Activated CD4-positive, alpha-beta T cell treated with anti-CD3 and anti-CD28 coated beads, Interleukin-2, amount 10 ng/mL, durations not matched to agents 7 days and 5 days (primary cell): ENCODE measurements around the gene RAB42. TPM values are rescaled to one million over a fixed set of nuclear protein-coding genes. Genes with fewer than 3 reads are reported as not detected.

ENCODE experiments used
- CTCF ChIA-PET: fragments of 350-600 bp; sonication (Branson Sonifier 250); formaldehyde crosslinking; loops from one replicate; lab custom pipeline; 2021; ENCODE audit warnings: antibody characterized with exemption; lab: Charles Lee
- POLR2A ChIA-PET: fragments of 350-600 bp; sonication (Branson Sonifier 250); formaldehyde crosslinking; loops from one replicate; lab custom pipeline; 2021; ENCODE audit warnings: antibody characterized with exemption; lab: Charles Lee
- DNase-seq: peaks from one replicate; pipeline ENCODE4 v3.0.0-alpha.2; 2020
- H3K27ac Mint-ChIP-seq: one replicate; pipeline ENCODE4 v1.8.0; 2021; ENCODE audit warnings: mild to moderate bottlenecking, moderate library complexity, mixed read lengths
- H3K27me3 Mint-ChIP-seq: one replicate; pipeline ENCODE4 v1.8.0; 2021; ENCODE audit warnings: mixed read lengths
- H3K36me3 Mint-ChIP-seq: one replicate; pipeline ENCODE4 v1.8.0; 2021; ENCODE audit warnings: low read depth, mixed read lengths
- H3K4me1 Mint-ChIP-seq: one replicate; pipeline ENCODE4 v1.8.0; 2021; ENCODE audit warnings: mixed read lengths
- H3K4me3 Mint-ChIP-seq: one replicate; pipeline ENCODE4 v1.8.0; 2021; ENCODE audit warnings: mild to moderate bottlenecking, moderate library complexity, mixed read lengths
- H3K9me3 Mint-ChIP-seq: one replicate; pipeline ENCODE4 v1.8.0; 2021; ENCODE audit warnings: mixed read lengths
- total RNA-seq, 2 experiments: library from RNA; stranded (reverse); gene quantifications; one replicate each; pipeline ENCODE4 v1.2.3, GENCODE V29; 2021

RAB42 gene
- total RNA-seq, 2 experiments from 2014 or later, result not detected

DNA sequence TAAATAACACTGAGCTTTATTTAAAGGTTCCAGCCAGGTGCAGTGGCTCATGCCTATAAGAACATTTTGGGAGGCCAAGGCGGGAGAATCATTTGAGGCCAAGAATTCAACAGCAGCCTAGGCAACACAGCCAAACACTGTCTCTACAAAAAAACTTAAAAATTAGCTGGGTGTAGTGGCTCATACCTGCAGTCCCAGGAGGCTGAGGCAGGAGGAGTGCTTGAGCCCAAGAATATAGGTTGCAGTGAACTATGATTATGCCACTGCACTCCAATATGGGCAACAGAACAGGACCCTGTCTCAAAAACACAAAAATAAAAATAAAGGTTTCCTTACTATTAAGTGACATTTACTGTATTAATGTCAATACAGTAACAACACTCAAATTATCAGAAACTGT lies 48.7 kb downstream of the RAB42 start:
- H3K4me3 Mint-ChIP-seq, result peak overlapping the region; percentile 93
- CTCF ChIA-PET, result interaction anchor here (0.9 to 4.1 kb wide), 3 partner anchors 9 to 95 kb away, joined by 3 to 24 read pairs (median 3); partner anchors contain the start of gene YTHDF2
- POLR2A ChIA-PET, result interaction anchor here (1.2 kb wide), 1 partner anchor 61 kb away, joined by 4 read pairs; no protein-coding TSS in a partner anchor
- peaks cover 33% of the 10 kb centered on the region for H3K4me1 Mint-ChIP-seq
- H3K9me3 Mint-ChIP-seq, result no peaks in the 10 kb centered on the region
- H3K36me3 Mint-ChIP-seq, result peaks cover 8% of the 10 kb centered on the region
- peak; percentile 57 for DNase-seq
- no peaks in the 10 kb centered on the region for H3K27me3 Mint-ChIP-seq
- peak overlapping the region; percentile 98 for H3K27ac Mint-ChIP-seq

DNA sequence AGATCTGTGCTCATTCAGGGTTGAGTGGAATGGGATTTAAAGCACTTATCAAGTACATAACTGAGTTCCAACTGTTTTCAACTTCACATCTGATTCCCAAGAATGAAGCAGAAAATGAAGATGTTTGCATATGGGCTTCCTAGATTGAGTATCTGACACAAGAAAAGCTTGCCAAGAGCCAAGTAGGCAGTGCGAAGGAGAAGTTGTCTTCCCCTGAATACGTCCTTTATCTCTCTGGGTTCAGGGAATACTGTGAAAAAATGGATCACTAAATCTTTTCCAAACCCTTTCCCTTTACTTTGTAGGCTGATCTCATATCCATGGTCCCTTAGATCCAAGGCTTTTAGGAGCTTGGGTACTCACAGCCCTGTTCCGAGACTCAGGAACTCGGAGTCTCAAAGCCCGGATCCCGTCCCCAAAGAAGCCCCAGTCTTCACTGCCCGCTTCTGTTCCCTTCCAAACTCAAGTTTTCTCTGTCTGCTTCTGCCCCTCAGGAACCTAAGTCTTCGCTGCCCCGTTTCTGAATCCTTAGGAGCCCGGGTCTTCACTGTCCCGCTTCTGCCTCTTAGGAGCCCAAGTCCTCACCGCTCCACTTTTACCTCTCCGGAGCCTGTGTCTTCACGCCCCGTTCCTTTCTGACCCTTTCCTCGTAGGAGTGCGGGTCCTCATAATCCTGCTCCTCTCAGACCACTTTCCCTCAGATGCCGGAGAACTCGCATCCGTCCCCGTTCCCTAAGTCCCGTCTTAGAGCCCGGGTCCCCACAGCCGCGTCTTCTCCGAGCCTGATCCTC lies 50.2 kb downstream of the RAB42 start:
- Mint-ChIP-seq H3K27me3 (no peaks in the 10 kb centered on the region), H3K36me3 (peaks cover 8% of the 10 kb centered on the region), H3K4me1 (peaks cover 38% of the 10 kb centered on the region), H3K4me3 (peak overlapping the region; percentile 93), H3K27ac (peak overlapping the region; percentile 98), H3K9me3 (no peaks in the 10 kb centered on the region)
- CTCF ChIA-PET, result interaction anchor here (0.6 to 4.1 kb wide), 4 partner anchors 9 to 94 kb away, joined by 3 to 24 read pairs (median 4); partner anchors contain the start of gene YTHDF2
- POLR2A ChIA-PET, result interaction anchor here (0.6 to 1.0 kb wide), 8 partner anchors 26 to 480 kb away, joined by 3 to 13 read pairs (median 4); partner anchors contain the start of genes EPB41, GMEB1 and YTHDF2
- no peak for DNase-seq

GRCh38 chr1:28642847-28643635 lies 51.0 kb downstream of the RAB42 start, which contains the start of gene TAF12:
Gene TAF12, minus strand, starts transcription at chr1:28643067. Its CDS starts 20,986 bp downstream, at chr1:28622081.
- ChIA-PET CTCF (interaction anchor here (0.7 to 4.1 kb wide), 10 partner anchors 10 to 1422 kb away, joined by 3 to 24 read pairs (median 4); partner anchors contain the start of genes GMEB1, SRSF4 and YTHDF2), POLR2A (interaction anchor here (0.6 to 1.0 kb wide), 6 partner anchors 25 to 271 kb away, joined by 3 to 13 read pairs (median 4); partner anchors contain the start of genes EPB41, GMEB1 and YTHDF2)
- peaks cover 46% of the 10 kb centered on the region for H3K4me1 Mint-ChIP-seq
- H3K27me3 Mint-ChIP-seq, result no peaks in the 10 kb centered on the region
- peak within 1 kb of the TSS; percentile 98 for H3K27ac Mint-ChIP-seq
- H3K9me3 Mint-ChIP-seq, result no peaks in the 10 kb centered on the region
- H3K36me3 Mint-ChIP-seq, result peaks cover 8% of the 10 kb centered on the region
- peak within 1 kb of the TSS; percentile 93 for H3K4me3 Mint-ChIP-seq
- peak; percentile 93 for DNase-seq

DNA sequence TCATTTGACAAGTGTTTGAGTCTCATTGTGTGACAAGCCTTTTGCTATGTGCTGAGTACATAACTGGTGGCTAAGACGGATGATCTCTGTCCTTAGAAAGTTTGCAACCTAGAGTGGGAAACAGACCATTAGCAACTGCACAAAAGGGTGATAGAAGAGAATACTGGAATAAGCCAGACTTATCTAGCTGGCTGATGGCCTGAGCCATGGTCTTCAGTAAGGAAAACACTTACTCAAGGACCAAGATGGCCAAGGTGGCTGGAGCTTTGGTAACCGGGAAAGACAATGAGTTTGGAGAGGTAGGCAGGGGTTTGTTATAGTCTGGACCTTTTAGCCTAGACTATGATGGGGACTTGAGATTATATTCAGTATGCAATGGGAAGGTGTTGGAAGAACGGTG lies 52.4 kb downstream of the RAB42 start:
- CTCF ChIA-PET, result interaction anchor here (0.5 to 2.1 kb wide), 4 partner anchors 12 to 283 kb away, joined by 4 to 5 read pairs (median 5); no protein-coding TSS in a partner anchor

More for the DNA sequence above, 52.4 kb downstream of the RAB42 start:
- no peaks in the 10 kb centered on the region for H3K9me3 Mint-ChIP-seq
- peaks cover 8% of the 10 kb centered on the region for H3K36me3 Mint-ChIP-seq
- H3K27ac Mint-ChIP-seq, result peak overlapping the region; percentile 98
- H3K4me1 Mint-ChIP-seq, result peaks cover 57% of the 10 kb centered on the region
- peak overlapping the region; percentile 93 for H3K4me3 Mint-ChIP-seq
- POLR2A ChIA-PET, result interaction anchor here (0.5 kb wide), 1 partner anchor 139 kb away, joined by 3 read pairs; the partner anchor contains the start of gene RCC1
- no peak for DNase-seq
- H3K27me3 Mint-ChIP-seq, result no peaks in the 10 kb centered on the region

Other genes starting within 250 kb of the RAB42 start
- gene PHACTR4, start 222.5 kb upstream of the RAB42 start, total RNA-seq, result 10 to 100 TPM; 29.0 to 34.9 TPM
- 10 to 100 TPM; 76.2 to 76.5 TPM for gene RCC1, start 86.2 kb upstream of the RAB42 start, total RNA-seq
- gene TRNAU1AP, start 39.2 kb upstream of the RAB42 start, total RNA-seq, result 10 to 100 TPM; 69.3 to 70.6 TPM
- gene TAF12, start 50.8 kb downstream of the RAB42 start, total RNA-seq, result 10 to 100 TPM; 31.0 to 40.4 TPM
- gene RNU11, start 56.3 kb downstream of the RAB42 start, total RNA-seq, result not detected
- 10 to 100 TPM; 26.8 to 27.2 TPM for gene GMEB1, start 76.5 kb downstream of the RAB42 start, total RNA-seq
- gene YTHDF2, start 144.7 kb downstream of the RAB42 start, total RNA-seq, result 10 to 100 TPM; 76.3 to 89.2 TPM
- gene OPRD1, start 219.9 kb downstream of the RAB42 start, total RNA-seq, result not detected